Keratinocyte (primary cell): ENCODE data around the gene STYK1.
"Not testable (repeated sequence)": the region's sequence is repeated elsewhere in the genome, so short reads cannot be mapped to it uniquely, and the experiment has no call there.

Source experiments
- EZH2 ChIP-seq: IDR thresholded peaks from one replicate; pipeline ENCODE4 v1.6.1; 2012; ENCODE audit warnings: inconsistent platforms, mild to moderate bottlenecking, low read length, moderate library complexity
- TF ChIP-seq, protein P1 (sequence below), 3 experiments: IDR thresholded peaks in 1 of 3; conservative IDR thresholded peaks in 1 of 3; optimal IDR thresholded peaks in 1 of 3; 2 replicates in 2 of 3; 3 replicates in 1 of 3; pipeline versions ENCODE3 to v1.5.1; 2011; ENCODE audit warnings: low read length in 3 of 3, mild to moderate bottlenecking in 3 of 3, moderate library complexity in 2 of 3, control low read depth in 1 of 3, inconsistent platforms in 1 of 3; ENCODE audit not compliant: insufficient read depth in 2 of 3; ENCODE audit errors: extremely low read depth in 1 of 3

DNA sequence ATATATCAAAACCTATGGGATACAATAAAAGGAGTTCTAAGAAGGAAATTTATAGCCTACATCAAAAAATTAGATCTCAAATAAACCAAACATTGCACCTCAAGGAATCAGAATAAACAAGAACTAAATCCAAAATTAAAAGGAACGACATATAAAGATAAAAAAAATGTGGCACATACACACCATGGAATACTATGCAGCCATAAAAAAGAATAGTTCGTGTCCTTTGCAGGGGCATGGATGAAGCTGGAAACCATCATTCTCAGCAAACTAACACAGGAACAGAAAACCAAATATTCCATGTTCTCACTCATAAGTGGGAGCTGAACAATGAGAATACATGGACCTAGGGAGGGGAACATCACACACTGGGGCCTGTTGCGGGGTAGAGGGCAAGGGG lies 91.7 kb downstream of the STYK1 start:
- TF ChIP-seq, protein P1, sequence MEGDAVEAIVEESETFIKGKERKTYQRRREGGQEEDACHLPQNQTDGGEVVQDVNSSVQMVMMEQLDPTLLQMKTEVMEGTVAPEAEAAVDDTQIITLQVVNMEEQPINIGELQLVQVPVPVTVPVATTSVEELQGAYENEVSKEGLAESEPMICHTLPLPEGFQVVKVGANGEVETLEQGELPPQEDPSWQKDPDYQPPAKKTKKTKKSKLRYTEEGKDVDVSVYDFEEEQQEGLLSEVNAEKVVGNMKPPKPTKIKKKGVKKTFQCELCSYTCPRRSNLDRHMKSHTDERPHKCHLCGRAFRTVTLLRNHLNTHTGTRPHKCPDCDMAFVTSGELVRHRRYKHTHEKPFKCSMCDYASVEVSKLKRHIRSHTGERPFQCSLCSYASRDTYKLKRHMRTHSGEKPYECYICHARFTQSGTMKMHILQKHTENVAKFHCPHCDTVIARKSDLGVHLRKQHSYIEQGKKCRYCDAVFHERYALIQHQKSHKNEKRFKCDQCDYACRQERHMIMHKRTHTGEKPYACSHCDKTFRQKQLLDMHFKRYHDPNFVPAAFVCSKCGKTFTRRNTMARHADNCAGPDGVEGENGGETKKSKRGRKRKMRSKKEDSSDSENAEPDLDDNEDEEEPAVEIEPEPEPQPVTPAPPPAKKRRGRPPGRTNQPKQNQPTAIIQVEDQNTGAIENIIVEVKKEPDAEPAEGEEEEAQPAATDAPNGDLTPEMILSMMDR (optimal IDR thresholded peaks at IDR 0.05 in 1 of 3, IDR thresholded peaks at IDR 0.05 in 1 of 3, conservative IDR thresholded peaks at IDR 0.05 in 1 of 3; ENCODE audit: extremely low read depth in 1 of 3, insufficient read depth in 2 of 3, low read length in 3 of 3) = not testable (repeated sequence)
- TF ChIP-seq EZH2 = not testable (repeated sequence)
